PC-9 (cell line): ENCODE results near the gene TIGD1. TPM values are rescaled to one million over a fixed set of nuclear protein-coding genes. Genes with fewer than 3 reads are reported as not detected.

Experiments used
- BruUV-seq: library from RNA; stranded (reverse); fragments of 400-500 nt; replicated peaks from 2 replicates; lab custom pipeline; 2021; lab: Mats Ljungman, UMichigan
- CTCF ChIA-PET: fragments of 300-600 bp; sonication (Branson Sonifier 250); formaldehyde crosslinking; loops from one replicate; lab custom pipeline; 2022; ENCODE audit warnings: antibody characterized with exemption; lab: Charles Lee
- POLR2A ChIA-PET: fragments of 300-600 bp; sonication (Branson Sonifier 250); formaldehyde crosslinking; loops from one replicate; lab custom pipeline; 2022; ENCODE audit warnings: antibody characterized with exemption; ENCODE audit not compliant: unreplicated experiment; lab: Charles Lee
- DNase-seq, 2 experiments: peaks; one replicate each; pipeline versions ENCODE4 v3.0.0 to v3.0.0-alpha.2; 2015 to 2022; ENCODE audit warnings: mixed read lengths in 1 of 2
- H2AFZ ChIP-seq: fragments of 200-600 bp; sonication (generic); 2 replicates; pipeline ENCODE4 v1.8.1; 2017; ENCODE audit warnings: antibody characterized with exemption
- H3F3A ChIP-seq: fragments of 200-600 bp; sonication (generic); 2 replicates; pipeline ENCODE4 v1.8.1; 2017; ENCODE audit warnings: antibody characterized with exemption, mild to moderate bottlenecking, low read depth; ENCODE audit not compliant: insufficient read depth
- H3K27ac ChIP-seq: fragments of 200-600 bp; sonication (generic); 2 replicates; pipeline ENCODE4 v1.6.1; 2016; ENCODE audit warnings: mixed run types
- H3K27me3 ChIP-seq: fragments of 200-600 bp; sonication (generic); 2 replicates; pipeline ENCODE4 v1.6.1; 2016; ENCODE audit warnings: low read depth, mixed run types; ENCODE audit not compliant: insufficient read depth
- H3K36me3 ChIP-seq: fragments of 200-600 bp; sonication (generic); 2 replicates; pipeline ENCODE4 v1.6.1; 2016; ENCODE audit warnings: low read depth, mixed run types
- H3K4me1 ChIP-seq: fragments of 200-600 bp; sonication (generic); replicated peaks from 2 replicates; pipeline ENCODE4 v1.6.1; 2016; ENCODE audit warnings: mixed run types; ENCODE audit not compliant: insufficient read depth
- H3K4me2 ChIP-seq: fragments of 200-600 bp; sonication (generic); 2 replicates; pipeline ENCODE4 v1.6.1; 2017; ENCODE audit warnings: mixed run types
- H3K4me3 ChIP-seq: fragments of 200-600 bp; sonication (generic); 2 replicates; pipeline ENCODE4 v1.6.1; 2016; ENCODE audit warnings: mixed run types
- H3K79me2 ChIP-seq: fragments of 200-600 bp; sonication (generic); 2 replicates; pipeline ENCODE4 v1.6.1; 2017; ENCODE audit warnings: low read depth, mixed run types
- H3K9me2 ChIP-seq: fragments of 200-600 bp; sonication (generic); 2 replicates; pipeline ENCODE4 v1.8.1; 2017; ENCODE audit warnings: mild to moderate bottlenecking; ENCODE audit not compliant: insufficient read depth
- H3K9me3 ChIP-seq: fragments of 200-600 bp; sonication (generic); 2 replicates; pipeline ENCODE4 v1.8.1; 2016; ENCODE audit warnings: low read depth; ENCODE audit not compliant: insufficient read depth
- H4K20me1 ChIP-seq: fragments of 200-600 bp; sonication (generic); 2 replicates; pipeline ENCODE4 v1.8.1; 2017; ENCODE audit not compliant: insufficient read depth
- EZH2 ChIP-seq: fragments of 200-600 bp; sonication (generic); IDR thresholded peaks from 2 replicates; pipeline ENCODE4 v1.8.0; 2017; ENCODE audit warnings: antibody characterized with exemption, low read depth
- intact Hi-C: fragments of 100-400 bp; cut with micrococcal nuclease; formaldehyde crosslinking; loops from one replicate; pipeline ENCODE4 v1.10.0; 2022; ENCODE audit not compliant: unreplicated experiment
- total RNA-seq: library from RNA; stranded (reverse); gene quantifications from 2 replicates; pipeline ENCODE4 v1.2.3, GENCODE V29; 2021
- TF ChIP-seq, protein P1 (sequence below): fragments of 200-600 bp; sonication (generic); conservative IDR thresholded peaks from 2 replicates; pipeline ENCODE4 v1.6.1; 2017; ENCODE audit warnings: mixed run types, antibody characterized with exemption, mild to moderate bottlenecking, moderate library complexity

Gene TIGD1
- total RNA-seq, 1 experiment from 2014 or later, result 12.7 TPM

DNA sequence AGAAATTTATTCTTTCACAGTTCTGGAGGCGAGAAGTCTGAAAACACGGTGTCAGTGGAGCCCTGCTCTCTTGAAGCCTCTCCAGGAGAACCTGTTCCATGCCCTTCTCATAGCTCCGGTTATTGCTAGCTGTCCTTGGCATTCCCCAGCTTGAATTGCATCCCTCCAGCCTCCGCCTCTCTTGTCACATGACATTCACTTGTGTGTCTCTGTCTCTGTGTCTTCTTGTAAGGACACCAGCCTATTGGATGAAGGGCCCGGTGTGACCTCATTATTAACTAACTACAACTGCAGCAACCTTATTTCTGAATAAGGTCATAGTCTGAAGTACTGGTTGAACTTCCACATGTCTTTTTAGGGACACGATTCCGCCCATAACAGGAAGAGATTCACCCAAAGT is 34.7 kb downstream of the TIGD1 start:
- Histone ChIP-seq H3K9me2 (no peaks in the 10 kb centered on the region), H3K27me3 (peaks cover 23% of the 10 kb centered on the region), H3K27ac (no peak overlapping the region), H3K36me3 (no peaks in the 10 kb centered on the region), H3K4me1 (no peaks in the 10 kb centered on the region), H3K79me2 (no peaks in the 10 kb centered on the region), H3K4me2 (no peak overlapping the region), H4K20me1 (no peaks in the 10 kb centered on the region), H3K9me3 (no peaks in the 10 kb centered on the region), H3K4me3 (no peak overlapping the region), H2AFZ (no peak overlapping the region), H3F3A (no peaks in the 10 kb centered on the region)
- no peak for DNase-seq
- TF ChIP-seq, protein P1, sequence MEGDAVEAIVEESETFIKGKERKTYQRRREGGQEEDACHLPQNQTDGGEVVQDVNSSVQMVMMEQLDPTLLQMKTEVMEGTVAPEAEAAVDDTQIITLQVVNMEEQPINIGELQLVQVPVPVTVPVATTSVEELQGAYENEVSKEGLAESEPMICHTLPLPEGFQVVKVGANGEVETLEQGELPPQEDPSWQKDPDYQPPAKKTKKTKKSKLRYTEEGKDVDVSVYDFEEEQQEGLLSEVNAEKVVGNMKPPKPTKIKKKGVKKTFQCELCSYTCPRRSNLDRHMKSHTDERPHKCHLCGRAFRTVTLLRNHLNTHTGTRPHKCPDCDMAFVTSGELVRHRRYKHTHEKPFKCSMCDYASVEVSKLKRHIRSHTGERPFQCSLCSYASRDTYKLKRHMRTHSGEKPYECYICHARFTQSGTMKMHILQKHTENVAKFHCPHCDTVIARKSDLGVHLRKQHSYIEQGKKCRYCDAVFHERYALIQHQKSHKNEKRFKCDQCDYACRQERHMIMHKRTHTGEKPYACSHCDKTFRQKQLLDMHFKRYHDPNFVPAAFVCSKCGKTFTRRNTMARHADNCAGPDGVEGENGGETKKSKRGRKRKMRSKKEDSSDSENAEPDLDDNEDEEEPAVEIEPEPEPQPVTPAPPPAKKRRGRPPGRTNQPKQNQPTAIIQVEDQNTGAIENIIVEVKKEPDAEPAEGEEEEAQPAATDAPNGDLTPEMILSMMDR, result no peak
- no peak for TF ChIP-seq EZH2
- POLR2A ChIA-PET, result no interaction called here
- no TSS peak for BruUV-seq
- intact Hi-C loops, result no loop called here
- CTCF ChIA-PET, result no interaction called here

DNA sequence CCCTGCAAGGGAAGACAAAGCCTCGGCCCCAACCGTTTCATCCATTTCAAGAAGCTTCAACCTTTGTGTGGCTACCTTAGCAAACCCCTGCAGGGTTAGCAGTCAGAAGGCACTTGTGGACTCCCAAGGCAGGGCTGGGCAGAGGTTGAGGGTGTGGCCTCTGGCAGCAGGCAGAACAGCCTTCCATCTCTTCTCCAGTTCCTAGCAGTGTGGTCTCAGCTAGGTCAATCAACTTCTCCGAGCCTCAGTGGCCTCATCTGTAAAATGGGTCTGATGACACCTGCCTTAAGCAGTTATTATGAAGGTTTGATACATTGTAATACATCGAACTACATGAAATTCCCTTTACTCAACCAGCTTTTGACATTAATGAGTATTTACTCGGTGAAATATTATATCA is 37.0 kb downstream of the TIGD1 start:
- no peaks in the 10 kb centered on the region for H3K9me2 ChIP-seq
- no TSS peak for BruUV-seq
- TF ChIP-seq, protein P1, result no peak
- TF ChIP-seq EZH2, result no peak

DNA sequence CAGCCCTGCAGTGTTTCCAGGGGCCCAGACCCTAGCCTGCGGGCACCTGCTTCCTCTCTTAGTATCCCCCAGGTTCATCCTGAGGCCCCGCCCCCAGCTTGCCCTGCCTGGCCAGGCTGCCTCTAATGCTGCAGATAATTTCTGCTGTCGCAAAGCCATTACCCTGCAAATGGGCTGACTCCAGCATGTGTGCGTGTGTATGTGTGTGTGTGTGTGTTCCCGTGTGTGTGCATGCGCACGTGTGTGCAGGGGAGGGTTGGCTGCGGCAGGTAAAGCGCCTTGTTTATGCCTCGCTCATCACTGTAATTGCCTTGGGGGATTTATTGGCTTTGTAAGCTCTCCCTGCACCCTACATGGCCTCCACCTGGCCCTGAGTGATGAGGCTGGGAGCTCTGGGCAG is 37.8 kb downstream of the TIGD1 start:
- Histone ChIP-seq H3F3A (no peaks in the 10 kb centered on the region; the same call in 1 of the 2 replicates), H3K79me2 (no peaks in the 10 kb centered on the region), H3K4me2 (no peak overlapping the region), H3K4me3 (no peak overlapping the region), H3K27me3 (0 out of 2 replicates have a peak, but pooled peaks cover 12% of the 10 kb centered on the region), H2AFZ (no peak overlapping the region), H3K27ac (no peak overlapping the region), H3K9me2 (no peaks in the 10 kb centered on the region), H3K4me1 (no peaks in the 10 kb centered on the region), H4K20me1 (no peaks in the 10 kb centered on the region), H3K36me3 (no peaks in the 10 kb centered on the region), H3K9me3 (no peaks in the 10 kb centered on the region)
- TF ChIP-seq, protein P1, result no peak
- no peak for TF ChIP-seq EZH2
- ChIA-PET POLR2A (no interaction called here), CTCF (no interaction called here)
- intact Hi-C loops, result no loop called here
- DNase-seq, result no peak
- BruUV-seq, result no TSS peak

More for the DNA sequence above, 37.0 kb downstream of the TIGD1 start:
- Histone ChIP-seq H3K4me2 (no peak overlapping the region), H3F3A (no peaks in the 10 kb centered on the region; the same call in 1 of the 2 replicates), H3K36me3 (no peaks in the 10 kb centered on the region), H3K4me1 (no peaks in the 10 kb centered on the region), H3K4me3 (no peak overlapping the region), H4K20me1 (no peaks in the 10 kb centered on the region), H3K79me2 (no peaks in the 10 kb centered on the region), H3K9me3 (no peaks in the 10 kb centered on the region), H2AFZ (no peak overlapping the region), H3K27ac (no peak overlapping the region), H3K27me3 (peaks cover 8% of the 10 kb centered on the region; the same call in 1 of the 2 replicates)
- CTCF ChIA-PET, result no interaction called here
- POLR2A ChIA-PET, result no interaction called here
- intact Hi-C loops, result no loop called here
- no peak for DNase-seq
